ACHN (cell line): ENCODE measurements around the gene FAM98B.
"Not testable (repeated sequence)": the region's sequence is repeated elsewhere in the genome, so short reads cannot be mapped to it uniquely, and the experiment has no call there.

Experiments
- DNase-seq: peaks from one replicate; pipeline ENCODE4 v3.0.0-alpha.2; 2015
- in situ Hi-C: cut with HindIII; loops from 2 replicates; pipeline ENCODE4 v1.10.0; 2017; ENCODE audit warnings: low sequenced_read_pairs, low pct_ligation_motif_present, low pct_unique_long_range_greater_than_20kb

FAM98B gene

DNA sequence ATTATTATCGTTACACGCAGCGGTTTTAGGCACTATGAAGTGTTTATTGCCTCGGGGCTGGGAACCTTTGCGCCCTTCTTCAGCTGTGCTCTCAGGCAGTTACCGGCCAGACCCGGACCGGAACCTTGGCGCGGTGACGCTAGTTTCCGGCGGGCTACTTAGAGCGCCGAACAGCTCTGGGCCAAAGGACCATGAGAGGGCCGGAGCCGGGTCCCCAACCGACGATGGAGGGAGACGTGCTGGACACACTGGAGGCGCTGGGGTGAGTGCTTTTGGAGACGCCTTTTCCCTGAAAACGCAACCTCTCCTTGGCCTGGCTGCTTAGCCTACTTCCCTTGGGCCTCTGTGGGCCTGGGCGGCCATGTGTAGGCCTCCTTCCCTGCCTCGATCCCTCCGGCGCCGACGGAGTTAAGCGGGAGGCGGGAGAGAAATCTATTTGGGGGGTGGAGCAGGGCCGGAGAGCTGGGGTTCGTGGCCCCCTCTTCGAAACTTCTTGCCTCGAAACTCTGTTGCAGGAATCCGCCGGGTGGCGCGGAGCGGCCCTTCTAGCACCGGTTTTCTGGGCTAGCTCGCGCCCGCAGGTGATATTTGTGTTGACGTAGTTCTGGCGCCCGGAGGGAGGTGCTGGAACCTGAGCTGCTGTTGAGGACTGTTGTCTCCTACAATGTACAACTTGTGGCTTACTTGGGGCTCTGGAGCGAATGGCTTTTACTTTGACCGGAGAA lies at the start of gene FAM98B:
FAM98B (plus strand) TSS at position 157 of the 725 bp plus-strand sequence; CDS start at position 192, 35 bp downstream.
- peak; percentile 82 for DNase-seq
- in situ Hi-C loops: no loop called here

DNA sequence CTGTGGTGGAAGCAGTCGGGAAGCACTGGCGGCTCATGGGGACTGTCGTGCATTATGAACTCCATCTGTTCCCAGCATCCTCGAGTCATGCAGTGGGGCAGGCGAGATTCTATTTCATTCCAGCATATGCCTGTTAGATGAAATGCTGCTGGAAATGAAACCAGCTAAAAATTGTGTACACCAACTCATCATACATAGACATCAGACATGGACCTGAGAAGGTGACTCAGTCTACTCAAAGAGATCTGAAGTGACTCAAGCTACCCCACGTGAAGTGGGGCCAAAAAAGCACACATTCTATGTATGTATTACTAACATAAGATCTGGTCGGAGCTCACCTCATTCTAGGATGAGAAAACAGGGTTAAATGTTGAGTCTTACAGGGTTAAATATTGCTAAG lies 47.5 kb upstream of the FAM98B start:
- no peak for DNase-seq
- in situ Hi-C loops: no loop called here

DNA sequence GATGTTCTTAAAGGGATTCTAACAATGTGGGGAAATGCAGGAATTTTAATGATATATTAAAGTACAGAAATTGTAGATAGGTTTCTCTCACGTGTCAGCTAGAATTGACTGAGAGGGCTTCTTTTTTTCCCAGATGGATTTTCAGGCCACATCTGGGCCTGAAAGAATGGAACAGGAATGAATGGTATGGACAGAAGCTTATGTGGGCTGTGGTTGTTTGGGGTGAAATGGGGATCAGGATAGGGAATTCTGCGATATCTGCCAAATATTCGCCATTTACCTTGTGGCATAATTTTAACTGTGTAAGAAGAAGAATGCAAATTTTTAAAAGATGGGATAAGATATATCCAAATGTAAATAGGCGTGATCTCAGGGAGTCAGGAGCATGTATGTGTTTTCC lies 45.4 kb upstream of the FAM98B start:
- in situ Hi-C loops: no loop called here
- DNase-seq: no peak

DNA sequence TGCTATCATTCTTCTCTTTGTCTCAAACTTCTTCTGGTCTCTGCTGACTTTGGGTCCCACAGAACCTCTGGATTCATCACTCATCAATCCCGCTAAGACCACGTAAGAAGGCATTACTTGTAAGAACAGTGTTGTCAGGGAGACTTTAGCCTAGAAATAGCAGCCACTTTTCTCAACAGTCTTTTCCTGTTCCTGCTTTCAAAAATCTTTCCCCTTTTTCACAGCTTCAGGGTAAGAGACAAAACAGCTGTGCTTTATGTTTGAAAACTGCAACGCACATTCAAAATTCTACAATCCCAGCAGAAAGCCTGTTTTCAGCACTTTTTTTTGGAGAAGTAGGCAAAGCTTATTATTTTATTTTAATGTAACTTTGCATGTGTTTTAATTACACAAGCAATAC lies 42.0 kb upstream of the FAM98B start:
- no peak for DNase-seq
- in situ Hi-C loops: no loop called here

DNA sequence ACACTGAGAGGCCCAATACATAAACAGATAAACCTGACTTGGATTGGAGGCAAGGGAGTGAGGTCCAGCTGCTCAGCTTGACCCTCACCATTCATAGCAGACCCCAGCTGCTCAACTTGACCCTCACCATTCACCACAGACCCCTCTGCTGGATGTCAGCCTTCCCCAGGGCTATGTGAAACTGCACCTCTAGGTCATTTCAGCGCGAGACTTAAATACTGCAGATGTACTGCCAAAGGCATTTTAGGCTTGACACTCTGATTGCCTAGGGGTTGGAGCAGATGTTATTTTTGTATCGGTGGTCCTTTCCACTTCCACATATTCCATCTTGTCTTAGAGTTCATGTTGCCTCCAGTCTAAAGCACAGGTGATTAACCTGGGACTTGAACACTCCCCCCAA lies 41.5 kb upstream of the FAM98B start:
- in situ Hi-C loops: no loop called here
- no peak for DNase-seq

DNA sequence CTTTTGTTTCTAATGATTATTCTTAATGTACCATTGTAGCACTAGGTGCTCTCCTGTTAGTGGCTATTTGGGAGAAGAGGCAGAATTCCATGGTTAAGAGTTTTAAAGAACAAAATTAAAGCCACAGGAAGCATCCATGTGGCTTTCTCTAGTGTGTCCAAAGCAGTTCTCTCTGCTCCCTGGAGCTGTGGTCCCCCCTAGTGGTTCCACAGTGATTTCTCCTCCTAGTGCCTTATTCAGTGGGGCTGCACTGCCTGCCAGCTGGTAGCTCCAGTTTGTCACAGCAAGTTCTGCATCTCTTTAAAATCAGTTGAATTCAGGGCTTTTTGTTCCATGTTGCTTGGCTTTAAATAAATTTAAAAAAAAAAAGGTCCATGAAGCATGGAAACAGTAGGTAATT lies 39.6 kb upstream of the FAM98B start:
- in situ Hi-C loops: no loop called here
- DNase-seq: peak; percentile 55

DNA sequence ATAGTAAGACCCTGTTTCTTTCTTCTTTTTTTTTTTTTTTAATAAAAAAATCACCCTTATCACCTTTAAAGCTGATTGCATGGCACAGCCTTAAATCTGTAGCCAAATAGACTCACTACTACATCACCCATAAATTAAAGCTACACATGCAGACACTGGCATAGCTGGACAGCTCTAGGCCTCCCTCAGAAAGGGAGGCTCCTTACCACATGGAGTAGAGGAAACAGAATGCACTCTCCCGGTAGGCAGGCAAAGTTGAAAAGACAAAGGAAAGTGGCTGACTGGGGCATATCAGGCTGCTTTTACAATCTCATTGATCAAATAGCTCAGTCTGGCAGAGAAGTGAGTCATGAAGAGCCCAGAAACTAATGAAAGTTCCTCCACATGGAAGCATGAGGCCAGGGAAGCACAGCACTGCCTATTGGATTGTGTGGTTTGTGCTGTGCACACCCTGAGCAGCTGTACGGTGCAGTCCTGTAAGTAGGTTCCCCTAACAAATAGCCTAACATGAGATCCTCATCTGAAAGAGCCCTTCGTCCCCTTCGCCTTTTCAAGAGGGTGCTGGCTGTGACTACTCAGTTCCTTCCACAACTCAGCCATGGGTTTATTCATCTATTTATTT lies 32.7 kb upstream of the FAM98B start:
- in situ Hi-C loops: no loop called here
- DNase-seq: no peak

DNA sequence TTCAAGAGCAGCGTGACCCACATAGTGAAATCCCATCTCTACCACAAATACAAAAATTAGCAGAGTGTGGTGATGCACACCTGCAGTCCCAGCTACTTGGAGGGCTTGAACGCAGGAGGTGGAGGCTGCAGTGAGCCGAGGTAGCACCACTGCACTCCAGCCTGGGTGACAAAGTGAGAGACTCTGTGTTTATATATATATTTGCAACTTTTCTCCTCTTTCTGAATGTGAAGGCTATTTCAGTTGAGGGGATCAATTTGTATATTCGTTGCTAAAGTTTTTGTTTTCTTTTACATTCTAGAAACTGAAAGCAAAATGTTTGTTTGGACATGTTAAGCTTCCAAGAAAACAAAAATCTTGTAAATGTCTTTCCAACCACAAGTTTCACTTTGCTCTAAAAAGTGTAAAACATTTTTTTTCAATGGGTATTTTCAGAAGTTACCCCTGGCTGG lies 29.8 kb upstream of the FAM98B start:
- in situ Hi-C loops: no loop called here
- DNase-seq: no peak

DNA sequence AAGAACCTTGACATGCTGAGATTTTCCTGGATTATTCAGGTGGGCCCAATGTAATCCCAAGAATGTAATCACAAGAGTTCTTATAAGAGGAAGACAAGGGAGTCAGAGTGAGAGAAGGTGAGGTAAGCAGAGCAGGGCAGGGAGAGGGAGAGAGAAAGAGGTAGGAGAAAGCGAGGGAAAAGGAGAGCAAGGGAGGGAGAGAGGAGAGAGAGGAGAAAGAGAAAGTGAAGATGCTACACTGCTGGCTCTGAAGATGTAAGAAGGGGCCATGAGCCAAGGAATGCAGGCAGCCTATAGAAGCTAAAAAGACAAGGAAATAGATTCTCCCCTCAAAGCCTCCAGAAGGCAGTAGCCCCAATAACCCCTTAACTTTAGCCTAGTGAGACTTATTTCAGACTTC lies 28.7 kb upstream of the FAM98B start:
- no peak for DNase-seq
- in situ Hi-C loops: no loop called here

DNA sequence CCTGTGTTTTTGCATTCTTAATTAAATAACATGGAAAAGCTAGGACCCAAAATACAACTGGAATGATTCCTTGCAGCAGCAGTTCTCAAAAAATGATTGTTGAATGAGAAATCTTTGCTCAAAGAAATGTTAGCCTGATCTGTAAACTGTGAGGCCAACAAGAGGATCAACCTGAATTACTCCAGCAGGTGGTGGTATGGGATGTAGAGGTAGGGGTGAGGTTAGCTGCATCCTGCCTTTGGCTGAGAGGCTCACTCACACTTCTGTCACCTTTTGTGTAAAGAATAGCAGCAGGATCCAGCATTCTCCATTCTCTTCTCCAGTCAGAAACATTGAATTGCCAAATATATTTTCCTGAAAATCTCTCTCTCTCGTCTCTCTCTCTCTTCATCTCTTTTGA lies 26.5 kb upstream of the FAM98B start:
- in situ Hi-C loops: no loop called here
- DNase-seq: no peak

DNA sequence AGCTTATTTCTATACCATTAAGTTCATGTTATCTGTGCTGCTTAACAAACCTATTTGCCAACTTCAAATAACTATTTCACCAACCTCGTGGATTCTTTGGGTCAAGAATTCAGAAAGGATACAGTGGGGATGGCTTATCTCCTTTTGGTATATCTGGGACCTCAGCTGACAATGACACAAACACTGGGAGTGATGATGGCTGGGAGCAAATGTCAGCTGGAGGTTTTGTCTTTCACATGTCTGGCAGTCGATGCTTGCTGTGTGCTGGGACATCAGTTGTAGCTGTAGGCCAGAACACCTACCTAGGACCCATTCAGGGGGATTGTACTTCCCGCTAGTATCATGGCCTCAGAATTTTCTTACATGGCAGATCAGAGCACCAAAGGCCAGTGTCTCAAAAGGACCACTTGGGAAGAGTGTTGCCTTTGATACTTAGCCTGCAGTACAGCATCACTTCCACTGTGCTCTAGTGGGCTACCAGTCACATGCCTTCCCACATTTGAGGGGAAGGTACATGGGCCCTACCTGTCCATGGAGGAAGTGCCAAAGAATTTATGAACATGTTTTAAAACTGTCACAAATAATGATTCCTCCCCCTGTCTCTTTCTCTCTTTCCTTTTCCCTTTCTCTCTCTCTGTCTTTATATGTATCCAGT lies 23.7 kb upstream of the FAM98B start:
- in situ Hi-C loops: no loop called here

DNA sequence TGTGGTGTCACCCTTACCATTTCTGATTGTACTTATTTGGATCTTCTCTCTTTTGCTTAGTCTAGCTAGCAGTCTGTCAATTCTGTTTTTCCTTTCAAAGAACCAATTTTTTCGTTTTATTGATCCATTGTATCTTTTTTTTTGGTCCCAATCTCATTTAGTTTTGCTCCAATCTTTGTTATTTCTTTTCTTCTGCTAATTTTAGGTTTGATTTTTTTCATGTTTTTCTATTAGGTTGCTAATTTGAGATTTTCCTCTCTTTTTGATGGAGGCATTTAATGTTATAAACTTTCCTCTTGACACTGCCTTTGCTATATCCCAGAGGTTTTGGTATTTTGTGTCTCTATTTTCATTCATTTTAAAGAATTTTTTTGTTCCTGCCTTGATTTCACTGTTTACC lies 16.9 kb upstream of the FAM98B start:
- in situ Hi-C loops: no loop called here

More for the DNA sequence above, 23.7 kb upstream of the FAM98B start:
- DNase-seq: no peak

DNA sequence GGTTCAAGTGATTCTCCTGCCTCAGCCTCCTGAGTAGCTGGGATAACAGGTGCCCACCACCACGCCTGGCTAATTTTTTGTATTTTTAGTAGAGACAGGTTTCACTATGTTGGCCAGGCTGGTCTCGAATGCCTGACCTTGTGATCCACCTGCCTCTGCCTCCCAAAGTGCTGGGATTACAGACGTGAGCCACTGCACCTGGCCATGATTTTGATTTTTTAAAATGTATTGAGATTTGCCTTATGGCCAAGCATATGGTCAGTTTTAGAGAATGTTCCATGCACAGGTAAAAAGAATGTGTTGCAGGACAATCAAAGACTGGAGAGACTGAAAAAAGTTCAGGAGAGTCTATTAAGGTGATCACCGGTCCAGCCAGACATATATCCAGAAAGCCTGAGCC lies 16.3 kb upstream of the FAM98B start:
- DNase-seq, in situ Hi-C loops: not testable (repeated sequence)

More for the DNA sequence above, 16.9 kb upstream of the FAM98B start:
- DNase-seq: no peak

DNA sequence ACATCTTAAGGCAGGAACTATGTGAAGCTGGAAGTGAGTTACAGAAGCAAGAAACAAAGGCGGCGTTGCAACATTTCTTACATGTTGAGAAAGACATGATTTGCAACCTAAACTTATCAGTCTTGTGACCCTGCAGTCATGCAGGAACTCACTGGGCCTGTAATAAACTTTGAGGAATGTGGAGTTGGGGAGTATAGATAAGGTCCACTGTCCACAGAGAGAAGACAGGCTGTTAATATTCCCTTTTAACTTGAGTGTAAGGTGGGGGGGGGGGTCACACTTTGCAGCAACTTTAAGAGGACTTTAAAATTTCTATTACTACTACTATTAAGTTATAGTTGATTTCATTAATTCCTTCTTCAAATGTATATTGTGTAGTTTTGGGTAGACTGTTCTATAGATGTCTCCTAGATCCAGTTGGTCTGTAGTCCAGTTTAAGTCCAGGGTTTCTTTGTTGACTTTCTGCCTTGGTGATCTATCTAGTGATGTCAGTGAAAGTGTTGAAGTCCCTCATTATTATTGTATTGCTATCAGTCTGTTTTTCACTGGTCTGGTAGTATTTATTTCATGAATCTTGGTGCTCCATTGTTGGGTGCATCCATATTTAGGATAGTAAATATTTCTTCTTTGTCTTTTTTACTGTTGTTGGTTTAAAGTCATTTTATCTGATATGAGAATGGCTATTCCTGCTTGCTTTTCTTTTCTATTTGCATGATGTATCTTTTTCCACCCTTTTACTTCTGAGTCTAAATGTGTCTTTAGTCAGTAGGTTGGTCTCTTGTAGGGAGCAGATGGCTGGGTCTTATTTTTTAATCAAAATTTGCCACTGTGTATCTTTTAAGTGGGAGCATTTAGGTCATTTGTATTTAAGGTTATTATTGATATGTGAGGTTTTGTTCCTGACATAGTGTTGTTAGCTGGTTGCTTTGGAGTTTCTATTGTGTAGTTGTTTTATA lies 15.6 kb upstream of the FAM98B start:
- DNase-seq: no peak
- in situ Hi-C loops: no loop called here

DNA sequence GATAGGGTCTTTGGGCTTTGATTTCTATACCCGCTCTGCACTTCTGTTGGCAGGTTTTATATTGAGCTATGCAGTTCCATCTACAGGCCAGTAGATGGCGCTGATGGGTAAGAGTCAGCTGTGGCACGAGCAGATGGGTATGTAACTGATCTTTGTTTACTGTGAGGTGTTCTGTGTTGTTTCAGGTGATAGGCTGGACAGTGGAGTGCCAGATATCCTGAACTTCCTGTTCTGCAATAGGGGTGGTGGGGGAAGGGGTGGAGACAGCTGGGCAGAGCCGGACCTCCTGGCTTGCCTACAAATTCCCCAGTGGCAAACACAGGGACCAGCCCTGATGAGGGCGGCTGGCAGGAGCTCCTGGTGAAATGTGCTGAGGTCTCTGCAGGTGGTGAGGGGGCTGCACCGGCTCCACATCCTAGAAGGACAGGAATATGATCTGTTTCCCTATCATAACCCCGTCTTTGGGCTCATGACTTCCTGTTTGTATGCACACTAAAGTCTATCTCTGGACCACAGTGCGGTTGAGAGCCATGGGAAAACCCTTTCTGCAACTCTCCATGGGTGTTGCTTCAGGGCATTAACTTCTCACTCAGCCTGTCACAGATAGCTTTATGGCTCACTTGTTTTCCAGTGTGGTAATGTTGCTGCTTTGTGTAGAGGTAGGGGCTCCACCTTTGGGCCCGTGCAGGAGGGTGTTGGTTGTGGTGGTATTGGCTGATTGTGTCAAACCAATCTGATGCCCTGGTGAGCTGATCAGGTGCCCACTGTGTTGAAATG lies 13.4 kb upstream of the FAM98B start:
- peak; percentile 43 for DNase-seq
- in situ Hi-C loops: no loop called here

DNA sequence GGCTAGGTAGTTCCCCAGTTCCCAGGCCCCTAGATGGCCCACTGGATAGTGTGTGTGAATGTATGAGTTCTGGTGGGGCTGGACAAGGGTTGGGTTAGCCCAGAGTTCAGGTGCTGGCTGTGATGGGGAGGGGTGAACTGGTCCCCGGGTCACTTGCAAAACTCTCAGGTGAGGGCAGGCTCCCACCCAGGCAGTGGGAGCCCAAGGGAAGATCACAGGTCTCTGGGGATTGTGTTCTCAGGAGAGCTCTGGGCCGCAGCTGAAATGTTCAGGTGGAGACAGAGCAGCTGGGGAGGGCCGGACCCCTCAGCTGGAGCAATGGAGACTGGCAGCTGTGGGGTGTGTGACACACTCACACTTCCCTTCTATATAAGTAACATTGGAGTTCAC lies 12.8 kb upstream of the FAM98B start:
- no peak for DNase-seq
- in situ Hi-C loops: no loop called here

DNA sequence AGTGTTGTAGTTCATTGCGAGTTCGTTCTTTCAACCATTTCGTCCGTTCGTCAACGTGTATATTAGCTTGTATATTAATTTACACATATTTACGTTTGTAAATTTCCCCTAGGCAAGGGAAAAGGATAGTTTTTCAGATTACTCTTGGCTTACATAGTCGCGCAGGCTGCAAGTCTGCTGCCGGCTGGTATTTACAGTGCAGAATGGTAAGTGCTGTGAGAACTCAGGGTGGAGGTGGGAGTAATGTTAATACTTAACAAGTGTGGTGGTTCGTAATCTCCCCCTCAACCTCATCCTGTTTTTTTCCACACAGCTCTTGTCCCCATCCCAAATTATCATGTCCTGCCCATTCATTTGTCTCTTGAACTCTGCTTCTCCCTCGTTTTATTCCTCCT lies 766 bp downstream of the FAM98B start:
- peak; percentile 22 for DNase-seq
- in situ Hi-C loops: no loop called here

DNA sequence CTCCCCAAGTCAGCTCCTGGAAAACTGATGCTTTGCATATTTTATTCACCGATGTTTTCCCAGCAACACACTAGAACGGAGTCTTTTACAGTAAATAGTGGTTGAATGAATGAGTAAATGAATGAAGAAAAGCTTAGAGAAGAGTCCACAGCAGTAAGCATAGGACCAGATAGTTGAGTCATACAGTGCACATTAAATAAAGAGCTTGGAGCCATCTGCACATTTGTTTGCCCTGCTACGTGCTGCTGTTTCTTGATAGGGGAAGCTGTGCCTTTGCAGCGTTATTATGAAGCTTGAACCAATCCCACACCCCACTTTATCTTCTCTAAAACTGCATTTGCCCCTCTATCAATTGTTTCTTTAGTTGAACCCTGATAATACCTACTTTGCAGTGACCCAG lies 1.2 kb downstream of the FAM98B start:
- peak; percentile 3 for DNase-seq
- in situ Hi-C loops: no loop called here
